GM23338 (cell line): ENCODE data around the gene CNOT11. TPM values are rescaled to one million over a fixed set of nuclear protein-coding genes. Genes with fewer than 3 reads are reported as not detected.
"Not testable (repeated sequence)": the region's sequence is repeated elsewhere in the genome, so short reads cannot be mapped to it uniquely, and the experiment has no call there.

Source experiments
- ATAC-seq: fragments of 200-7000 bp; cut with Tn5 transposase; 3 replicates; pipeline ENCODE4 v1.9.1; 2020
- DNase-seq: peaks from one replicate; pipeline ENCODE4 v3.0.0-alpha.2; 2015; ENCODE audit warnings: low spot score
- H2AFZ ChIP-seq: fragments of 200-600 bp; sonication (generic); 2 replicates; pipeline ENCODE4 v1.8.0; 2016; ENCODE audit warnings: antibody characterized with exemption, mild to moderate bottlenecking, moderate library complexity
- H3F3A ChIP-seq: fragments of 200-600 bp; sonication (generic); replicated peaks from 2 replicates; pipeline ENCODE4 v1.8.0; 2017; ENCODE audit warnings: antibody characterized with exemption, mixed run types, low read depth
- H3K27ac ChIP-seq: fragments of 200-600 bp; sonication (generic); 2 replicates; pipeline ENCODE4 v1.6.1; 2016; ENCODE audit warnings: low read depth
- H3K27me3 ChIP-seq: fragments of 200-600 bp; sonication (generic); 2 replicates; pipeline ENCODE4 v1.8.0; 2016; ENCODE audit warnings: mild to moderate bottlenecking, mixed run types, moderate library complexity; ENCODE audit not compliant: insufficient read depth
- H3K36me3 ChIP-seq: fragments of 200-600 bp; sonication (generic); 2 replicates; pipeline ENCODE4 v1.8.0; 2016; ENCODE audit warnings: mild to moderate bottlenecking; ENCODE audit not compliant: insufficient read depth
- H3K4me1 ChIP-seq: fragments of 200-600 bp; sonication (generic); 2 replicates; pipeline ENCODE4 v1.8.0; 2016; ENCODE audit warnings: mild to moderate bottlenecking, moderate library complexity; ENCODE audit not compliant: insufficient read depth
- H3K4me2 ChIP-seq: fragments of 200-600 bp; sonication (generic); 2 replicates; pipeline ENCODE4 v1.7.1; 2017; ENCODE audit warnings: mixed run types
- H3K4me3 ChIP-seq: fragments of 200-600 bp; sonication (generic); 2 replicates; pipeline ENCODE4 v1.6.1; 2016; ENCODE audit warnings: mixed run types
- H3K79me2 ChIP-seq: fragments of 200-600 bp; sonication (generic); replicated peaks from 2 replicates; pipeline ENCODE4 v1.8.0; 2017; ENCODE audit warnings: mild to moderate bottlenecking; ENCODE audit not compliant: insufficient read depth
- H3K9me2 ChIP-seq: fragments of 200-600 bp; sonication (generic); 2 replicates; pipeline ENCODE4 v1.8.0; 2017; ENCODE audit not compliant: insufficient read depth
- H4K20me1 ChIP-seq: fragments of 200-600 bp; sonication (generic); replicated peaks from 2 replicates; pipeline ENCODE4 v1.8.0; 2017; ENCODE audit warnings: mild to moderate bottlenecking; ENCODE audit not compliant: insufficient read depth
- H3K27ac Mint-ChIP-seq: 2 replicates; pipeline ENCODE4 v1.8.0; 2020; ENCODE audit warnings: inconsistent platforms, mild to moderate bottlenecking, moderate library complexity, mixed read lengths
- H3K27me3 Mint-ChIP-seq: 3 replicates; pipeline ENCODE4 v1.8.0; 2022; ENCODE audit warnings: low read depth, mild to moderate bottlenecking, moderate library complexity, mixed read lengths, inconsistent platforms; ENCODE audit not compliant: insufficient read depth, poor library complexity
- H3K36me3 Mint-ChIP-seq: 3 replicates; pipeline ENCODE4 v1.8.0; 2021; ENCODE audit warnings: low read depth, mild to moderate bottlenecking, inconsistent platforms, moderate library complexity, mixed read lengths
- H3K4me1 Mint-ChIP-seq: 3 replicates; pipeline ENCODE4 v1.8.0; 2020; ENCODE audit warnings: mild to moderate bottlenecking, inconsistent platforms, mixed read lengths
- H3K4me3 Mint-ChIP-seq: 3 replicates; pipeline ENCODE4 v1.8.0; 2021; ENCODE audit warnings: moderate library complexity, mild to moderate bottlenecking, inconsistent platforms, mixed read lengths
- H3K9me3 Mint-ChIP-seq: 3 replicates; pipeline ENCODE4 v1.8.0; 2020; ENCODE audit warnings: moderate library complexity, mild to moderate bottlenecking, inconsistent platforms, mixed read lengths
- CTCF ChIP-seq, 2 experiments: fragments of 200-600 bp in 1 of 2; sonication (generic) in 1 of 2; conservative IDR thresholded peaks; 2 replicates each; pipeline versions ENCODE4 v1.5.1 to v1.6.1; 2016 to 2017; ENCODE audit warnings: antibody characterized with exemption in 2 of 2, low read depth in 2 of 2, mild to moderate bottlenecking in 2 of 2, moderate library complexity in 1 of 2
- EZH2 ChIP-seq: fragments of 200-600 bp; sonication (generic); IDR thresholded peaks from one replicate; pipeline ENCODE4 v1.8.0; 2017; ENCODE audit warnings: antibody characterized with exemption, mild to moderate bottlenecking, low read depth; ENCODE audit not compliant: unreplicated experiment
- EZH2phosphoT487 ChIP-seq: fragments of 200-600 bp; sonication (generic); IDR thresholded peaks from one replicate; pipeline ENCODE4 v1.8.1; 2018; ENCODE audit warnings: antibody characterized with exemption; ENCODE audit not compliant: unreplicated experiment
- POLR2AphosphoS5 ChIP-seq: IDR thresholded peaks from 2 replicates; pipeline ENCODE4 v1.6.1; 2016; ENCODE audit warnings: antibody characterized with exemption, low read depth
- REST ChIP-seq: IDR thresholded peaks from one replicate; pipeline ENCODE4 v1.6.1; 2018; ENCODE audit warnings: antibody characterized with exemption; ENCODE audit not compliant: unreplicated experiment
- STAT1 ChIP-seq: IDR thresholded peaks from one replicate; pipeline ENCODE4 v1.6.1; 2016; ENCODE audit warnings: antibody characterized with exemption; ENCODE audit not compliant: unreplicated experiment
- polyA plus RNA-seq: library from polyadenylated mRNA; unstranded; fragments of >200 nt; fragmentation: Nextera tagmentation; extraction: Ambion mirVana; gene quantifications from 2 replicates; pipeline ENCODE4 v1.2.1, GENCODE V29; 2016
- total RNA-seq: library from RNA; depleted of rRNA; stranded (reverse); fragments of >200 nt; shearing (Covaris generic); gene quantifications from 2 replicates; pipeline ENCODE4 v1.2.3, GENCODE V29; 2014

CNOT11 gene
- total and polyA plus RNA-seq, 2 experiments from 2014 or later = 34.8 to 74.2 TPM

GRCh38 chr2:101234169-101234938, 18.3 kb upstream of the CNOT11 start:
- Mint-ChIP-seq H3K9me3 (peaks cover 24% of the 10 kb centered on the region), H3K36me3 (peaks cover 22% of the 10 kb centered on the region; the same call in 2 of the 3 replicates), H3K4me3 (no peak overlapping the region), H3K4me1 (peaks cover 4% of the 10 kb centered on the region; the same call in 2 of the 3 replicates), H3K27me3 (no peaks in the 10 kb centered on the region), H3K27ac (no peak overlapping the region)
- ATAC-seq (no peak), DNase-seq (no peak)
- H3K9me2 ChIP-seq = peaks cover 10% of the 10 kb centered on the region; the same call in 1 of the 2 replicates
- H3K4me3 ChIP-seq = no peak overlapping the region
- no peaks in the 10 kb centered on the region for H3K4me1 ChIP-seq
- H4K20me1 ChIP-seq = no peaks in the 10 kb centered on the region
- H3F3A ChIP-seq = no peaks in the 10 kb centered on the region
- no peaks in the 10 kb centered on the region for H3K79me2 ChIP-seq
- no peaks in the 10 kb centered on the region for H3K36me3 ChIP-seq
- TF ChIP-seq EZH2 (no peak), EZH2phosphoT487 (no peak), STAT1 (no peak), CTCF (conservative IDR thresholded peaks at IDR 0.05; ENCODE audit: low read depth in 2 of 2) (no peak), REST (no peak), POLR2AphosphoS5 (no peak)
- H2AFZ ChIP-seq = no peak overlapping the region
- no peak overlapping the region for H3K4me2 ChIP-seq
- H3K27me3 ChIP-seq = no peaks in the 10 kb centered on the region
- no peak overlapping the region for H3K27ac ChIP-seq

- H3K36me3 Mint-ChIP-seq = peaks cover 22% of the 10 kb centered on the region; the same call in 2 of the 3 replicates
- H3K79me2 ChIP-seq, H3K36me3 ChIP-seq, ATAC-seq, H3K4me3 Mint-ChIP-seq, H4K20me1 ChIP-seq, H3K4me2 ChIP-seq, H3K4me3 ChIP-seq, DNase-seq, H3K9me2 ChIP-seq, H3K27me3 ChIP-seq, H2AFZ ChIP-seq, H3K27ac ChIP-seq, H3K27me3 Mint-ChIP-seq, H3F3A ChIP-seq, H3K27ac Mint-ChIP-seq, H3K4me1 ChIP-seq: not testable (repeated sequence)
- peaks cover 24% of the 10 kb centered on the region for H3K9me3 Mint-ChIP-seq
- H3K4me1 Mint-ChIP-seq = peaks cover 14% of the 10 kb centered on the region; the same call in 2 of the 3 replicates
Measured at GRCh38 chr2:101235956-101236355, 16.7 kb upstream of the CNOT11 start.

- H3K36me3 Mint-ChIP-seq = peaks cover 22% of the 10 kb centered on the region; the same call in 2 of the 3 replicates
- not testable (repeated sequence) for ATAC-seq, H3K27ac Mint-ChIP-seq, H3K9me2 ChIP-seq, H3K27ac ChIP-seq, H3K79me2 ChIP-seq, H4K20me1 ChIP-seq, H3K27me3 Mint-ChIP-seq, H3K4me2 ChIP-seq, H3K36me3 ChIP-seq, H3K27me3 ChIP-seq, H3K4me3 Mint-ChIP-seq, H3K4me1 ChIP-seq, DNase-seq, H3K4me3 ChIP-seq, H2AFZ ChIP-seq, H3F3A ChIP-seq
- H3K4me1 Mint-ChIP-seq = peaks cover 17% of the 10 kb centered on the region; the same call in 2 of the 3 replicates
- H3K9me3 Mint-ChIP-seq = peaks cover 24% of the 10 kb centered on the region
Measured at GRCh38 chr2:101237944-101238343, 14.7 kb upstream of the CNOT11 start.
